Muscle layer of colon (tissue), 2 donors: Measurements from ENCODE around the gene VPS54.
"Not testable (repeated sequence)": the region's sequence is repeated elsewhere in the genome, so short reads cannot be mapped to it uniquely, and the experiment has no call there.

Experiments
- H3K27ac ChIP-seq: one replicate; pipeline ENCODE4 v1.7.0; 2013; ENCODE audit warnings: low read depth, mild to moderate bottlenecking, low read length, moderate library complexity
- H3K27me3 ChIP-seq, 2 donors: one replicate each; pipeline ENCODE4 v1.7.0; 2013; ENCODE audit warnings: low read length in 2 of 2, mild to moderate bottlenecking in 2 of 2; ENCODE audit not compliant: insufficient read depth in 2 of 2, control insufficient read depth in 1 of 2
- H3K36me3 ChIP-seq: one replicate; pipeline ENCODE4 v1.7.0; 2013; ENCODE audit warnings: mild to moderate bottlenecking, low read length; ENCODE audit not compliant: insufficient read depth
- H3K4me1 ChIP-seq: one replicate; pipeline ENCODE4 v1.7.0; 2013; ENCODE audit warnings: mild to moderate bottlenecking, low read length; ENCODE audit not compliant: insufficient read depth
- H3K4me3 ChIP-seq, 2 donors: one replicate each; pipeline ENCODE4 v1.7.0; 2013; ENCODE audit warnings: low read length in 2 of 2, low read depth in 1 of 2, mild to moderate bottlenecking in 1 of 2, moderate library complexity in 1 of 2
- H3K9ac ChIP-seq: one replicate; pipeline ENCODE4 v1.7.0; 2013; ENCODE audit warnings: low read length
- H3K9me3 ChIP-seq: one replicate; pipeline ENCODE4 v1.7.0; 2013; ENCODE audit warnings: mild to moderate bottlenecking, low read length
- donor health status: abdominal sarcoma.
- donor health status: Adenocarcinoma of cecum.

VPS54 gene

GRCh38 chr2:63988842-63989436, 30.3 kb downstream of the VPS54 start:
- not testable (repeated sequence) for H3K36me3 ChIP-seq, H3K27ac ChIP-seq, H3K9me3 ChIP-seq, H3K4me1 ChIP-seq, H3K4me3 ChIP-seq, H3K9ac ChIP-seq, H3K27me3 ChIP-seq

- H3K9me3 ChIP-seq = no peaks in the 10 kb centered on the region
- H3K27me3 ChIP-seq = no peaks in the 10 kb centered on the region
- H3K4me1 ChIP-seq = peaks cover 5% of the 10 kb centered on the region
- no peak overlapping the region for H3K9ac ChIP-seq
- peaks cover 12% of the 10 kb centered on the region for H3K36me3 ChIP-seq
- no peak overlapping the region for H3K4me3 ChIP-seq
- H3K27ac ChIP-seq = no peak overlapping the region
Observed at GRCh38 chr2:63984606-63985359, 34.4 kb downstream of the VPS54 start.

GRCh38 chr2:63983986-63984605, 35.1 kb downstream of the VPS54 start:
- H3K4me1 ChIP-seq = peaks cover 5% of the 10 kb centered on the region
- no peak overlapping the region for H3K9ac ChIP-seq
- no peaks in the 10 kb centered on the region for H3K9me3 ChIP-seq
- H3K36me3 ChIP-seq = peaks cover 12% of the 10 kb centered on the region
- H3K27me3 ChIP-seq = no peaks in the 10 kb centered on the region
- H3K27ac ChIP-seq = no peak overlapping the region
- H3K4me3 ChIP-seq = no peak overlapping the region

- H3K36me3 ChIP-seq = peaks cover 19% of the 10 kb centered on the region
- H3K9ac ChIP-seq = no peak overlapping the region
- no peak overlapping the region for H3K27ac ChIP-seq
- H3K9me3 ChIP-seq = no peaks in the 10 kb centered on the region
- H3K4me1 ChIP-seq = peaks cover 5% of the 10 kb centered on the region
- no peaks in the 10 kb centered on the region for H3K27me3 ChIP-seq
- no peak overlapping the region for H3K4me3 ChIP-seq
Observed at GRCh38 chr2:63982335-63982734, 36.9 kb downstream of the VPS54 start.

- Histone ChIP-seq H3K9me3 (no peaks in the 10 kb centered on the region), H3K36me3 (peaks cover 19% of the 10 kb centered on the region)
Observed at GRCh38 chr2:63981702-63982103, 37.5 kb downstream of the VPS54 start.

GRCh38 chr2:63980794-63981193, 38.4 kb downstream of the VPS54 start:
- Histone ChIP-seq H3K4me1 (peaks cover 5% of the 10 kb centered on the region), H3K9ac (no peak overlapping the region), H3K4me3 (no peak overlapping the region), H3K9me3 (no peaks in the 10 kb centered on the region), H3K27ac (no peak overlapping the region), H3K27me3 (no peaks in the 10 kb centered on the region), H3K36me3 (peaks cover 21% of the 10 kb centered on the region)

More at GRCh38 chr2:63981702-63982103, 37.5 kb downstream of the VPS54 start:
- Histone ChIP-seq H3K4me3 (no peak overlapping the region), H3K27ac (no peak overlapping the region), H3K27me3 (no peaks in the 10 kb centered on the region), H3K9ac (no peak overlapping the region), H3K4me1 (peaks cover 5% of the 10 kb centered on the region)

GRCh38 chr2:63977904-63978303, 41.3 kb downstream of the VPS54 start:
- Histone ChIP-seq H3K4me1 (no peaks in the 10 kb centered on the region), H3K27me3 (no peaks in the 10 kb centered on the region), H3K9me3 (no peaks in the 10 kb centered on the region), H3K9ac (no peak overlapping the region), H3K27ac (no peak overlapping the region), H3K4me3 (no peak overlapping the region), H3K36me3 (peaks cover 27% of the 10 kb centered on the region)

GRCh38 chr2:63976125-63976510, 43.1 kb downstream of the VPS54 start:
- no peak overlapping the region for H3K27ac ChIP-seq
- no peaks in the 10 kb centered on the region for H3K9me3 ChIP-seq
- H3K27me3 ChIP-seq = no peaks in the 10 kb centered on the region
- H3K9ac ChIP-seq = no peak overlapping the region
- H3K36me3 ChIP-seq = peaks cover 19% of the 10 kb centered on the region
- H3K4me3 ChIP-seq = no peak overlapping the region
- no peaks in the 10 kb centered on the region for H3K4me1 ChIP-seq

GRCh38 chr2:63975437-63976124, 43.6 kb downstream of the VPS54 start:
- no peaks in the 10 kb centered on the region for H3K4me1 ChIP-seq
- H3K9ac ChIP-seq = no peak overlapping the region
- H3K27me3 ChIP-seq = no peaks in the 10 kb centered on the region
- H3K27ac ChIP-seq = no peak overlapping the region
- H3K9me3 ChIP-seq = no peaks in the 10 kb centered on the region
- no peak overlapping the region for H3K4me3 ChIP-seq
- H3K36me3 ChIP-seq = peaks cover 22% of the 10 kb centered on the region

- H3K4me1 ChIP-seq, H3K9me3 ChIP-seq, H3K9ac ChIP-seq, H3K27me3 ChIP-seq, H3K4me3 ChIP-seq, H3K27ac ChIP-seq: not testable (repeated sequence)
- H3K36me3 ChIP-seq = peaks cover 25% of the 10 kb centered on the region
Observed at GRCh38 chr2:63975036-63975435, 44.2 kb downstream of the VPS54 start.

- H3K36me3 ChIP-seq = peaks cover 5% of the 10 kb centered on the region
- no peaks in the 10 kb centered on the region for H3K27me3 ChIP-seq
- H3K9ac ChIP-seq = no peak overlapping the region
- no peaks in the 10 kb centered on the region for H3K4me1 ChIP-seq
- no peaks in the 10 kb centered on the region for H3K9me3 ChIP-seq
- no peak overlapping the region for H3K27ac ChIP-seq
- H3K4me3 ChIP-seq = no peak overlapping the region
Observed at GRCh38 chr2:63962186-63962585, 57.0 kb downstream of the VPS54 start.
